Activated CD4-positive, CD25-positive, alpha-beta regulatory T cell treated with anti-CD3 and anti-CD28 coated beads, Interleukin-2, amount 50 U/mL, for 16 hours (primary cell): ENCODE results near the gene PARD3.

Source experiments
- DNase-seq: peaks from one replicate; pipeline ENCODE4 v3.0.0-alpha.2; 2020; ENCODE audit warnings: low read depth, low spot score

Gene PARD3

DNA sequence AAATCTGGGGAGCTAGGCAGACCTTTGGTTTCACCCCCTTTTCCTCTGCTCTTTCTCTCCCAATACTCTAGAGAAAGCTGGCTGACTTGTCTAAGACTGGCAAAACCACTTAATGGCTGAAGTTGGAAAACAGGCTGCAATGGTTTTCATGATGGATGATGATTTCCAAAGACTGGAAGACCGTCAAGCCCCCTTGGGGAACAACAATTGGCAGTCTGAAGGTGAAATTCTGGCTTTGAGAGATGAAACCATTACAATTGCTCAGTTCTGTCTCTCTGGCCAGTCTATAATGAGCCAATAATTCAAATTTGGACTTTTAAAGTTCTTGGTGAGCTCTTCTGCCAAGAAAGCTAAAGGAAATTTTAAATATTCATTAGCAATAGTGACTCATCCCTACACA lies 680.5 kb downstream of the PARD3 start:
- no peak for DNase-seq

DNA sequence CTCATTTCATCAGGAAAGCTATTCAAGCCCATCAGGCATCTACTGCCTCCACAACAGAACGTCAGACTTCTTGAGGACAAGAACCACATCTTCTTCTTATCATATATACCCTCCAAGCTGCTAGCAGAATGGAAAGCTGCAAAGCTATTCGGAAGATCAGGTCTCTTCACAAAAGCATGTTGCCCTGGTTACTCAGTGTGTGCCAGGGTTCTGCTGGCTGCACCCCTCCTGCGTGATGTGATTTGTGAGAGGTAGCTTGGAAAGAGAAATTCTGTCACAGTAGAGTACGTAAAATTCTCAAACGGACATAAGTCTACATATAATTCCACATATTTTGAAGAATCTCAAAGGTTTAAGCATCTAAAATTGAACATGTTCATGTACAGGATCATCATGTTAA lies 681.7 kb downstream of the PARD3 start:
- no peak for DNase-seq

DNA sequence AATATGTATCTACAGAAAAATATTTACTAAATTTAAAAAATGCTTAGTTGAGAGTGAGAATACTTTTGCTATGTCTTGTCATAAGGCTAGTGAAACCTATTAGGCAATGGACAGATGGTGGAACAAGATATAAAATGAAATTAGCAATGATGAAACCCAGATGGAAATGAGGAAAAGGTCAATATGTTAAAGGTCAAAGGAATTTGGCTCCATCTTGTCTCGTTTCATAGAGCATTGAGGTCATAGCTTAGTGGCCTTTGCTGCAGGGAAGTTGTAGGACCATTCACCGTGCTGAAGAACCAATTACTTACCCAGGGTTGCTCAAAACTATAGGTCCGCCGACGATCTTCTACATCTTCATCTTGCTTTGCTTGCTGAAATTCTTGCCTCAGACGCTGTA lies 683.9 kb downstream of the PARD3 start:
- DNase-seq: no peak

DNA sequence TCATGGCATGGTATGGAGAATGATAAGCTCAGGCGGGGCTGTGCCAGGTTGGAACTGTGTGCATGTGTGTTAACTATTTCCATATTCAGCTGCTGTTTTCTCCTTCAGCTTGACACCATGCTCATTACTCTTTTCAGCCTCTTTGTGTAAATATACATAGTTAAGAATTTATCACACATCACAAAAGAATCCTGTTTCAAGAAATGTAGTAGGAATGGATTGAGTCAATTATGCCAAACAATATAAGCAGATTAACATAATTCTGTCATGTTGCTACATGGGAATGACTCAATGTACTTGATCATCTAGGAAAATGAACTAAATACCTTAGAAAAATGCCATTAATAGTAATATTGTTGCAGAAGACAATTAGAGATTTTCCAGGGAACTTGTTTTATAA lies 687.4 kb downstream of the PARD3 start:
- no peak for DNase-seq

DNA sequence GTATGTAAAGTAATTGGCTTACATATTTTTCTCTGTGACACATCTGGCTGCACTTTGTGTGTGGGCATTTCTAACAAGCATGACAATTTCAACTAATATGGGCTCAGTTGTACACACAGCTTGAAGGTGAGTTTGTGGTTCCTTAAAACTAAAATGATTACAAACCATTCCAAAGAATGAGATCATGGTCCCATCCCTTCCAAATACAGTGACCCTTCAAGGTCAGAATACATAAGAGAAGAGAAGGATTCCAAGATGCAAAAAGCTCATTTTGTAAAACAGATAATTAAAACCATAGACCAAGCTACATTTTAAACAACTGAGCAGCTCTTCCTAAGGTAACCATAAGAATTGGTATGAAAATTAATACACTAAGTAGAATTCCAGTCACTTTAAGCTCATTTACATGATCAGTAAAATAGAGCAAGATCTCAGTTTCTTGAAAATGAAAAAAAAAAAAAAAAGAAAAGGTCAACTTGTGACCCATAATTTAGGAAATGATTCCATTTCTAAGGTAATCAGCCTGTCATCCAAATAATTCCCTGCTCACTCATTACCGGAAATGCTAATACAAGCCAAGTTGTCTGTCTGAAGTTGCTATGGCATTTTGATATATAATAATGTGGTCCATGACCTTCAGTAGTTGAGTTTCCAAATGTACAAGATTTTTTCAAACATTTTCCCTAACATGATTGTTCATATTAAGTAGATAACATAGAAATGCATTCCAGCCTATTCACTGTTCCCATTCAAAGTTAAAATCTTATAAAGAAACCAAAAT lies 688.5 kb downstream of the PARD3 start:
- DNase-seq: no peak

DNA sequence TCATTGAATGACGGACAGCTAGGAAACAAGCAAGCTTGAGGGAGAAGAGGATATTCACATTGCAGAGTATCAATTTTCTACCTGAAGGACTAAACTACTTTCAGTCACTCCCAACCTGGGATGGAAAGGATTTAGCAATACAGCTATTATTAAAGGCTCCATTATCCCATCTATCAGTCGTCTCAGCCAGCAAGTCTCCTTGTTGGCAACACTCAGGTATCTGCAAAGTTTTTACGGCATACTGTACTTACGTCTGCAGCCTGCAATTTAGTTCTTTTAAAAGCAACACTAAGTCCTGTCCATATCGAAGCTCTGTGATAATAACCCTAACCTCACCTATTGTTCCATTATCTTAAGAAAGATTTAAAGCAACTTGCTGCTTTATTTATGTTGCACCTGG lies 689.4 kb downstream of the PARD3 start:
- DNase-seq: no peak

DNA sequence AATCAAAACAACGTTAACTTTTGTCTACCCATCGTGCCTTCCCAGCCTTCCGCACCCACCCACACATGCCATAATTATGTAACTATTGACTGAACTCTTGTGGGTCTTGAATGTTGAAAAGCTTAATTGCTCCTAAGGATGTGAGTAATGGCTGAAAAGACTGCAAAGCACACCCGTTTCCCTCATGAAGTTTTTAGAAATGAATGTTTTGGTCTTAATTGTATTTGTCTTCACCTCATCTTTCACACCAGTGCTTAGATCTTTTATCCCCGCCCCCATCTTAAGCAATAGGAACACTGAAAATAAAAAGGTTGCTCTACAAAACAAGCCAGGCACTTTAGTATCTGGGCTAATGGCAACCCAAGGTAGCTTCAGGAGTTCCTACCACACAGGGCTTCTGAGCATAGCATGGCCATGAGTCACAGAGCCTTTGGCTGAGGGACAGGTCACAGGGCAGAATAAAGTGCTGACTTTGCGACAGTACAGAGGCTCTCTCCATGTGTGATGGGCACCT lies 690.5 kb downstream of the PARD3 start:
- no peak for DNase-seq

DNA sequence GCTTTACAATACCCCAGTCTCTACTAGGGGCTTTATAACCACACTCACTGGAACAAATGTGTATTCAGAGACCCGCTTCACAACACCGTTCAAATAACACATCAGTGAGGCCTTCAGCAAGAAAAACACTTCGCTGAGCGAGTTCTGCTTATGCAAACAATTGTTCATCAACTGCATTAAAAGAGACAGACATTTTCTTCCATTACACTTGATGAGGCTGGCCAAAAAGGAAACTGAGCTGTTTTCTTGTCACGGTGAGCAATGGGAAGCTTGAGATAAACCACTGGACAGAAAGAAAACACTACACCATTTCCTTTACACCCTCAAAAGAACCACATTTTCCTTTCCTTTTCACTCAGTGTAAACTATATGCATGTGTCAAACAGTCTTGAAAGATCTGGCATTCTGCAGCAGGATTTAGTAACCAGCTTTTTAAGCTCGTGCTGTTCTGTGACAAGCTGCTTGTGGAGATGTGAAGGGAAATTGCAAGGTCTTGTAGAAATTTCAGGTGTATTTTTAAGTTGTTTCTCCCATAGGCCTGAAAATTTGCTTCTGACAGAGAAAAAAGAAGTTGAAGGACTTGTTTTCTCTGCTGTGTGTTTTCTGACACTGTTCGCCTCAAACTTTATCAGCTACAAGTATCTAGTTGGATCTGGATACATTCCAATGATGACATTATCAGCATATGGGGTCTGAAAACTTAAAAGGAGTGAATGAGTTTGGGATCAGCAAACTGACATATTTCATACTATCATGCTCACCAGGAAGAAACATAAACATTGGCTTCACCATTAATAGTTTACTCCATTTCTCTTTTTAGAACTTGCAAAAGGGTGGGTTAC lies 693.1 kb downstream of the PARD3 start:
- DNase-seq: no peak

DNA sequence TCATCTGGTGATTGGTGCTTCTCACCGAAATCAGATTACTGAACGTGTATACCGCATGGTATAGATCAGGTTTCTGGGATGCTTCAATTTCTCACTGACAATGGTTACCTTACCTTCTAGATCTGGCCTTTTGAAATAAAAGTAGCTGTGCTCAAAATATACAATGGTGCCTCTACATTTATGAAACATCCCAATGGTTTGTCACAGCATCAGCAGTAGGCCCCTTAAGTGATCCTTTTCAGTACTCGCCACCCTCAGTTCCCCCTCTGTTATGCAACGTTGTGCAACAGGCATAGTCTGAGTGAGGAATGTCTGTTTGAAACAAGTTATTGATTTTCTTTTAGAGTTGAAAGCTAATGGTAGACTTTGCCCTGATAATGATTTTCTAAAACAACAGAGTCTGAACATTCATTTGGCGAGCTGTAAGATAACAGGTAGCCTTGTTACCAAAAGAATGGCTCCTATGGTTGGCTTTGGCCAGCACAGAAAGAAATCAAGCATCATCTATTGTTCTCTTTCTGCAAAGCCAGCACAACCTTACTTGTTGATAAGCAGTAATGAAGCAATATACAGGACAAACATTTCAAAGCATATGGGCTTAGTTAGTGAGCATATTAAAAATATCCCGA lies 693.9 kb downstream of the PARD3 start:
- no peak for DNase-seq

DNA sequence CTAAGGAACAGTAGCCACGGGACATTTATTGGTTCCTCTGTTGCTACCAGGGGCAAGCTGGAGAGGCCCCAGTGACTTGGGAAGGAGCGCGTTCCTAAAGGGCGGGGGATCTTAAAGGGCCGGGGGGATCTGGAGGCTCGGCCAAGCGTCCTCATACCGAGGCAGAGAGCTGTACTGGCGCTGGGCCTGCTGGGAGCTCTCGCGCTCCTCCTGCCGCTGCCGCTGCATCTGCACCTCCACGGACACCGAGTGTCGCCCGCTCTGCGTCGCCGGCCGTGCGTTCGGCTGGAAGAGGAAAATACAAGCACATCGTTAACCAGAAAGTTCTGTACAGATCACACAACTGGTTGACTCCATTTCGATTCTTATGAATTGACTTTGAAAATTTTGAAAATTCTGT lies 695.6 kb downstream of the PARD3 start:
- no peak for DNase-seq

DNA sequence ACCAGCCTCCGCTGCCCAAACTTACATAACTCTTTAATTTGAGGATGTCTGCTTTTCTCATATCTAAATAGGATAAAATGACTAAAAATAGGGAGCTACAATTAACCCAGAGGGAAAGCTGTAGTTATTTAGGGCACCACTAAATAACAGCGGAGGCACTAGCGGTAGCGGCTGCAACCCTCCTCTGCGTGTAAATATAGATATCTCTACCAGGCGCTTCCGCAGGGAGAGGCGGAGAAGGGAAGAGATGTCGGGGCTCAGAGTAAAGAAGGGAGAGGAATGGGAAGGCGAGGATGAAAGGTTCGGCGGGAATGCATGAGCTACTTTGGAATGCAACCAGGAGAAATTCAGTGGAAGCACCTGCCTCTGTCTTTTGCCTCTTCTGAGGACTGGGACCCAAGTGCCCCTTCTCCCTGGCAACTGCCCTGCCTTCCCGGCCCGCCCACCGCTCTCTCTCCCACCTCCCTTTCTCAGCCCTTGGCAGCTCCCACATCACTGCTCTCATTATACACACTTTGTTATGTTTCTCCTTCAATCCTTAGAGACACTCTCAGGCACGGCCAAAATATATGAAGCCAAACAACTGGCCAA lies 698.3 kb downstream of the PARD3 start:
- DNase-seq: no peak

DNA sequence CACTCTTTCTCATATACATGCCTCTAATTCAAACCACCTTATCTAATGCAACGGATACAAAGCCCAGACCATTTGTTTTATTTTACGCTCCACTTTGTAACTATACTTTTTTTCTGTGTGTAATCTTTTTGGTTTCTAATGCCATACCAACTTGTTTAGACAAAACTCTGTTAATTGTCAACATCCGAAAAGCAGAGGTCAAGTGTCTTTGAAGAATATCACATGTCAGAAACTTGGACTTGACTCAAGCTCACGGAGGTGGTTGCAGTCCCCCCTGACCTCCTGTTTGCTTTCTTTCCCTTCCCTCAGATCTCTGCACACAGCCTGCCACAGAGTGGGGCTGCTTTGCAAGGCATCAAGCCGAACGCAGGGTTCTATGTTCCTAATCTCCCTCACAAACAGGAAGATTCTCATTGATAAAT lies 698.9 kb downstream of the PARD3 start:
- no peak for DNase-seq

DNA sequence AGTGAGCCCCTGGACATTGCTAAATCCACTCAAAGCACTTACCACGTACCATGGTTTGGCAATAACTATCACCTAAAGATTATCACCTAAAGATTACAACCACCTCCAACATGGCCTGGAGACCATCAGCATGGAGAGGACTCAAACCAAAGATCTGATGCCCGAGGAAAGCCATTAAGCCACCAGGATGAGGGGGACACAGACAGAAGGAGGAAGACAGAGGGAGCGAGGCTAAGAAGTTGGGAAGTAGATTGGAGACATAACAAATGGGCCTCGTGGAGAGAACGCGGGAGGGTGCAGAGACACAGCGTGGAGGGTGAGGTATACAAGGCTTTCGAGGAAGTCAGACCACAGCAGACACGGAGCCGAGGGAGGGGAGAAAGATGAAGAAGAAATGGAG lies 700.2 kb downstream of the PARD3 start:
- no peak for DNase-seq

DNA sequence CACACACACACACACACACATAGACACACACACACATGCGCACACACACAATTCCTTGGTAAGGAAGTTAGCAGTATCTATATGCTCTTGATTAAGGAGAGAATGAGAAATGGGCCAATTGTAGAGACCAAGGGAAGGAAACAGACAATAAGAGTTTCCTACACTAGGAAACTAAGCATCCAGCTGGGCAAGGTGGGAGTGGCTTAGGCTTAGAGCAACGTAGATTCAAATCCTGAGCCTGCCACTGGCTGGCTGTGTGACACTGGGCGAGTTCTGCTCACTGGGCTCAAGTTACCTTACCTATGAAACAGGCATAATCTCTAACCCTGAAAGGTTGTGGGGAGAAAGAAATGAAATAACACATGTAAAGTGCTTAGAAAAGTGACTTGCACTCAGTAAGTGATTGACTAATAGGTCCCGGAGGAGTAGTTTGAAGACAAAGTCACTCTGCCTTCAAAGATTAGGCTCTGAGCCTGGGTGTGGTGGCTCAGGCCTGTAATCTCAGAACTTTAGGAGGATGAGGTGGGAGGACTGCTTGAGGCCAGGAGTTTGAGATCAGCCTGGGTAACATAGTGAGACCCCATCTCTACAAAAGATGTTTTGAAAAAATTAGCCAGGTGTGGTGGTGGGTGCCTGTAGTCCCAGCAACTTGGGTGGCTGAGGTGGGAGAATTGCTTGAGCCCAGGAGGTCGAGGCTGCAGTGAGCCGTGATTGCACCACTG lies 701.4 kb downstream of the PARD3 start:
- no peak for DNase-seq

DNA sequence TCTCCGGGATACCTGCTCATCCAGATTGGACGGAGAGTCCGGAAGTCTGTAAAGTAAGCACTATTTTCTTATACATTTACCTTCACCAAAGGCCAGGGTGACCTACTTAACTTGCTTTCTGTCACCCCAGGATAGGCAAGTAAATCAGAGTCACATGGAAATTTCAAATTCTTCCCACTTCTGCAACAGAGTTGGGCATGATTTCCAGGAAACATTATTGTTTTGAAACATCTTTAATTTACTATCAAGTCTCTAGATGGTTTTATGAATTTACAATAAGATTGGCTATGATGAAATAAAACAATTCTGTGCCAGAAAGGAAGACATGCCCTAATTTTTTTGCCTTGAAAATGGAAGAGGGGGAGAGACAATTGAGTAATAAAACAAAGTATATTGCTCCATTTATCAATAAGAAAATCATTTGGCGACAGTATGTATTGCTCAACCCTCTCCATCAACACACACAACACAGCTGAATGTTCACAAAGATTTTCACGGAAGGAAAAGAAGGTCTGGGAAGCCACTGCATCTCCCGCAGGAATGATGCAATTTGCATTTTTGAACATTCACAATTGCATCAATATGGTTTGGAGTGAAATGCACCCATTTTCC lies 702.8 kb downstream of the PARD3 start:
- no peak for DNase-seq

DNA sequence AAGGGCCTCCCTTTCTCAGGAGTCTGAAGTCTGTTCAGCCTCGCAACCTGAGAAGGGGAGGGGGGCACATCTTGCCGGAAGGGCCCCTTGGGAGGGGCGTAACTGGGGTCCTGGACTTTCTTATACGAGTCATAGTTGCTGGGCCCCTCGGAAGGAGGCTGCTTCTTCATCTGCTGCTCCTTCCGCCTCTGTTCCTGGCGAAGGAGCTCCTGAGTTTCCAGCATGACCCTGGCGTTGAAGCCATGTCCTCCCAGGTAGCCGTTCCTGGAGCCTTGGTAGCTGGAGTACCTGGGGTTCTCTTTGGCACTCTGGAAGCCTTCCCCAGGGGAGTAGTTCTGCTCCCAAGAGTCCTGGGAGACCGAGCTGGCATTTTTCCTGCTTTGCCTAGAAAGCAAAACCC lies 703.9 kb downstream of the PARD3 start:
- DNase-seq: no peak

DNA sequence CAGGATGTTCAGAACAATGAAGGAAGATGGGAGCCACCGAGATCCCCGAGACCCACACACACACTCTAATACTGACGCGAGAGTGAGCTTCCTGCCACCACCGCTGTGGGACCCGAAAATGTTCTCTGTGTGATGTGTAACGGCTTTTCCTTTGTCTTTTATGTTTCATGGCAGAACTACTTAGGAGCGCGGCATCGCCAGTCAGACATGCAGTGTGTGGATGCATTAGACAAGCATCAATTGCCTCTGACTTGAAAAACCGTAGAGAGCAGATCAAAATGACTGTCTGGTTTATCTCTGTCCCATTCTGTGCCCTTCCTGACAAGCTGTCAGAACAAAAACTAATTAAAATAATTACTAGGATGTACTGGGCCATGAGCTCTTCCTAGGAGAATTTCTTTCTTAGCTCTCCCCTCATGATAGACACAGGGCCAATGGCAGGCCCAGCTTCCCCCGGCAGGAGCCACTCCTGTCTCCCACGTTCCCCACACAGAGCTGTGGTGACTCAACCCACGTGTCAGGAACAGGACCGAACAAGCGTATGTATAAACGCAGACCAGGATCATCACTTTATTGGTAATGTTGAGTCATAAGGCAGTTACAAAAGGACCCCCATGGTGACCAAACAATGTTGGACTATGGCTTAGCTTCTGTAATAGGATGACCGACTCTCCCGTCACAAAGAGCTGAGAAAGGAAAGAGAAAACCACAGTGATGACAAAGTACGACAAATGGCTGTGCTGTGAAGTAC lies 705.0 kb downstream of the PARD3 start:
- no peak for DNase-seq

DNA sequence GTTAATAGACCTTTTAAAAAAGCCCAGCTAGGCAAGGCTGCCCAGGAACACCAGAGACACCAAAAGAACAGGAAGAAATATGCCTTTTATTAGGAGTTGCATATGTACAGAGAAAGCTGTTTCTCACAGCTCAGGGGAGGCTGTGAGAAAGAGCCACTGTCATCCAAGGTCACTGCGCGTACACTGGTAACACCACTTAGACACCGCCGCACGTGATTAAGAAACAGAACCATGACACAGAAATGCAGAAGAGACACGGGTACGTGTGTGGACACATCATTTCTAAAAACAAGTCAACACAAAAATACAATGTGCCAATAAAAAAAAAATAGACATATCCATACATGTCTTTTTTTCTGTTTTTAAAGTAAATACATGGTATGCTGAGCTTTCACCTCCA lies 705.6 kb downstream of the PARD3 start:
- DNase-seq: no peak

DNA sequence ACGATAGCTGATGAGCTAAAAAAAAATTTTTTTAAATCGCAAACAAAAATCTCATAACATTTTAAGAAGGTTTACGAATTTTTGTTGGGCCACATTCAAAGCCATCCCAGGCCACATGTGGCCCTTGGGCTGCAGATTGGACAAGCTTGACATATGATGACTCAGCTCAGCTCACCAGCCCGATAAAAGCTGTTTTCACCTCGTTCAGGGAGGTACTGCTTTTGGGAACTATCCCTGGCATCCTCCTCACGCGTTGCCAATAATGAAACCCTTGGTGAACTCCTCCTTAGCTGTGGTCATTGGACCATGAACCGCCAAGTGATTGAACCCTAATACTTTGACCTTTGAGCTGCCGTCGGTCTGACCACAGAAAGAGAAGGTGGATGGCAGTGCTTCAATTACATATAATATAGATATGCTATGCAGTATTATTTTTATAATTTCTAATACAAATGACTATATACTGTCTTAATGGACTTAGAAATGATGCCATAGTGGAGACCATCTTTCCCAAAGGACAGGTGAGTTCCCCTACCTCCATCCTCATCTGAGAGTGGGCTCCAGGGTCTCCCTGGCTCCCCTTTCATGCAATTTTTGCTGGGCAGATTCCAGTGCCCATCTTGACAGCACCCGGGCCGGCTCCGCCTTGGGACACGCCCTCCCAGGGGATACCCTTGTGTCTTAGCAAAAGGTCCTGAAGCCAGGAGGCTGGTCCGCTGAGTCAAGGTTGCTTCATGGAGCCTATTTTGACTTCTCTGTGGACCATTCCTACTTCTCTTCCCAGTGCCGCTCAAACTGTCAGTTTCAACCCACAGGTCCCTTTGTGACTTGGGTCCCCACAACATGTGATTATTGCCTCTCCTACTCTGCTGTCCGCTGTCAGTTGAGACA lies 707.2 kb downstream of the PARD3 start:
- DNase-seq: no peak
